Breast epithelium (tissue), 3 donors: Measurements from ENCODE around the gene EP300.

Experiments
- CTCF ChIP-seq, 3 donors: fragments of 450-650 bp; IDR thresholded peaks; one replicate each; pipeline ENCODE4 v1.5.1; 2016 to 2017; ENCODE audit warnings: antibody characterized with exemption in 3 of 3, mild to moderate bottlenecking in 3 of 3, moderate library complexity in 3 of 3
- POLR2AphosphoS5 ChIP-seq, 3 donors: sonication (generic); formaldehyde crosslinking; IDR thresholded peaks; one replicate each; pipeline ENCODE4 v1.6.1; 2017; ENCODE audit warnings: antibody characterized with exemption in 3 of 3

GRCh38 chr22:41099036-41099435, 6.6 kb downstream of the EP300 start:
- no peak for TF ChIP-seq CTCF (IDR thresholded peaks at IDR 0.05)
- TF ChIP-seq POLR2AphosphoS5 (IDR thresholded peaks at IDR 0.05), result no peak
